ENCODE results near the gene SETD1B. TPM values are rescaled to one million over a fixed set of nuclear protein-coding genes. Genes with fewer than 3 reads are reported as not detected.

Gene SETD1B
- total and polyA plus RNA-seq, 2 donors (not counting 3 experiments of a cell fraction or from before 2014, with no cell fraction given): 2.6 to 27.0 TPM

- H2AFZ ChIP-seq (ENCODE audit: low read depth, low read length): no peak overlapping the region
- no TSS peak for BruUV-seq (replicated peaks)
- peaks cover 22% of the 10 kb centered on the region for H3K4me1 ChIP-seq (ENCODE audit: control insufficient read depth, extremely low read depth, insufficient read depth, low read length)
- H3K79me2 ChIP-seq (ENCODE audit: control insufficient read depth, insufficient read depth, low read length): peaks cover 50% of the 10 kb centered on the region
- no peaks in the 10 kb centered on the region for H4K20me1 ChIP-seq (replicated peaks; ENCODE audit: control insufficient read depth, extremely low read depth, insufficient read depth, low read length)
- DNase-seq (ENCODE audit: low read depth, low spot score) (no peak), FAIRE-seq (no peak)
- TF ChIP-seq MAX (IDR thresholded peaks at IDR 0.05; ENCODE audit: insufficient read depth, insufficient read length): no peak
- no peak for TF ChIP-seq MYC (IDR thresholded peaks at IDR 0.05; ENCODE audit: low read depth, low read length)
- no peak for TF ChIP-seq POLR2AphosphoS5 (IDR thresholded peaks at IDR 0.05; ENCODE audit: insufficient read depth, low read depth, low read length)
- no peak for TF ChIP-seq CTCF (IDR thresholded peaks at IDR 0.05; ENCODE audit: extremely low read depth in 1 of 2, insufficient read depth in 1 of 2, low read depth in 1 of 2, low read length in 2 of 2)
- no peak for TF ChIP-seq EZH2 (IDR thresholded peaks at IDR 0.05; ENCODE audit: borderline replicate concordance, low read depth, low read length, severe bottlenecking)
- TF ChIP-seq POLR2A (IDR thresholded peaks at IDR 0.05; ENCODE audit: low read depth, low read length): no peak
- no peak for TF ChIP-seq GATA2 (IDR thresholded peaks at IDR 0.05; ENCODE audit: insufficient read depth, insufficient read length, low read depth, low read length)
- no peak for TF ChIP-seq FOS (IDR thresholded peaks at IDR 0.05; ENCODE audit: borderline replicate concordance, insufficient read depth, low read length)
- TF ChIP-seq JUN (IDR thresholded peaks at IDR 0.05; ENCODE audit: borderline replicate concordance, insufficient read depth, insufficient read length, low read depth): no peak
- H3K27me3 ChIP-seq (ENCODE audit: control insufficient read depth in 2 of 2, insufficient read depth in 2 of 2, low read length in 2 of 2): no peaks in the 10 kb centered on the region
- H3K9ac ChIP-seq (replicated peaks; ENCODE audit: extremely low read depth, insufficient read depth, low read length): no peak overlapping the region
- H3K27ac ChIP-seq (ENCODE audit: insufficient read depth, low read depth, low read length): no peak overlapping the region
- H3K4me3 ChIP-seq (replicated peaks in 1 of 3; ENCODE audit: insufficient read depth in 1 of 3, low read depth in 1 of 3, low read length in 3 of 3): no peak overlapping the region
- intact Hi-C loops (cut with micrococcal nuclease): loop anchor here (2.0 kb wide), 1 partner anchor 16 kb away; no protein-coding TSS in a partner anchor
- no peak overlapping the region for H3K4me2 ChIP-seq (ENCODE audit: insufficient read depth, low read length)
- POLR2A ChIA-PET: no interaction called here
- H3K9me3 ChIP-seq (replicated peaks; ENCODE audit: control insufficient read depth, insufficient read depth, low read length): no peaks in the 10 kb centered on the region
- CTCF ChIA-PET: interaction anchor here (2.4 to 12.8 kb wide), 2 partner anchors 17 to 20 kb away, joined by 18 to 774 read pairs; partner anchors contain the start of genes RHOF and SETD1B
- dilution Hi-C loops (cut with MboI; ENCODE audit: extremely low pct_ligation_motif_present, low sequenced_read_pairs): no loop called here
- H3K36me3 ChIP-seq (ENCODE audit: control insufficient read depth in 2 of 2, extremely low read depth in 1 of 2, insufficient read depth in 2 of 2, low read length in 2 of 2): peaks cover 14 to 47% of the 10 kb centered on the region in 2 experiments
- no peaks in the 10 kb centered on the region for H3K9me1 ChIP-seq (replicated peaks; ENCODE audit: control insufficient read depth, extremely low read depth, insufficient read depth, low read length)
Observed at GRCh38 chr12:121814429-121815119, 10.8 kb downstream of the SETD1B start.

Data from endothelial cell of umbilical vein (primary cell).